SH-SY5Y (cell line): Measurements from ENCODE around the gene TMEM184A.

ENCODE experiments used
- GATA2 ChIP-seq: IDR thresholded peaks from 2 replicates; pipeline ENCODE4 v1.6.1; 2011; ENCODE audit warnings: mild to moderate bottlenecking, low read depth, low read length
- GATA3 ChIP-seq: IDR thresholded peaks from 2 replicates; pipeline ENCODE4 v1.6.1; 2011; ENCODE audit warnings: low read depth, mild to moderate bottlenecking, low read length, moderate library complexity

Gene TMEM184A

GRCh38 chr7:1595027-1595426 is 39.0 kb upstream of the TMEM184A start:
- TF ChIP-seq GATA3: no peak
- no peak for TF ChIP-seq GATA2

DNA sequence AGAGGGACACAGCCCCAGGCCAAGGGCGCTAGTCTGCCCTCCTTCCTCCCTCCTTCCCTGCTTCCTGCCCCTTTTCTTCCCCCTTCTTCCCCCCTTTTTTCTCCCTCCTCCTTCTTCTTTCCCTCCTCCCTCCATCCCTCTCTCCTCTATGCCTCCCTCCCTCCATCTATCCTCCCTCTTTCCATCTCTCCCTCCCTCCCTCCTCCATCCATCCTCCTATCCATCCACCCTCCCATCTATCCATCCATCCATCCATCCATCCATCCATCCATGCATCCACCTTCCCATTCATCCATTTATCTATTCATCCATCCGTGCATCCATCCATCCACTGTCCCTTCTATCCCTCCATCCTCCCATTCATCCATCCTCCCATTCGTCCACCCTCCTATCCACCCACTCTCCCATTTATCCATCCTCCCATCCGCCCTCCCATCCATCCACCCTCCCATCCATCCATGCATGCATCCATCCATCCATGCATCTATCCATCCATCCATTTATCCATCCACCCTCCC is 38.0 kb upstream of the TMEM184A start:
- no peak for TF ChIP-seq GATA2
- no peak for TF ChIP-seq GATA3

DNA sequence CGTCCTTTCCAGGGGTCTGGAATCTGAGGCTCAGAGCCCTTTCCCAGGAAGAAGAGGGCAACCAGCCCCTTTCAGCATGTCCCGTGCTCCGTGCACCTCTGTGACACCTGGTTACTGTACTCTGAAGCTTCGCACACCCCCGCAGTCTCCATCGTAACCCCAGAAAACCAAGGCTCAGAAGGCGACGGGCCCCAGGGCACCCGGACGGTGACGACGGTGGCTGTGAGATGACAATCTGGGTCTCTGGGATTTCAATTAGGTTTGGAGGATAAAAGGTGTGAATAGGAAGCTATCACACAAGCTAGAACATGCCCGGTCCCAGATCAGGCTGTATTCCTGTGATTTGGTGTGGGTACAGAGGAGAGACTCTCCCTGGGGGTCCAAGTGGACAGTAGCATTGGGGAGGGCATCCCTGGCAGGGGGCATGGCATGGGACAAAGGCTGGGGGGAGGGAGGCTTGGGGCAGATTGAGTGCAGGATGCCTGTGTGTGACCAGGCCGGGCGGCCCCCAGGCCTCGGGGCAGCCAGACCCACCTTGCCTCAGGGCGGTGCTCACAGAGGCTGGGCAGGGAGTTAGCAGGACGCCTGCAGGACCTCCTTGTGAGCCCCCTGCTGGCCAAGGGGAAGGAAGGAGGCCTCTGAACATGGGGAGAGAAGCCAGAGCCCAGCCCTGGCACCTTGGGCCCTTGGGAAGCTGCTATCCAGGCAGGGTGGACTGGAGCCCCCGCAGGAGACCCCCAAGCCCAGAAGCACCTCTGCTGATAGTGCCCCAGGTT is 37.3 kb upstream of the TMEM184A start:
- TF ChIP-seq GATA2 (peak; percentile 90), GATA3 (no peak)

DNA sequence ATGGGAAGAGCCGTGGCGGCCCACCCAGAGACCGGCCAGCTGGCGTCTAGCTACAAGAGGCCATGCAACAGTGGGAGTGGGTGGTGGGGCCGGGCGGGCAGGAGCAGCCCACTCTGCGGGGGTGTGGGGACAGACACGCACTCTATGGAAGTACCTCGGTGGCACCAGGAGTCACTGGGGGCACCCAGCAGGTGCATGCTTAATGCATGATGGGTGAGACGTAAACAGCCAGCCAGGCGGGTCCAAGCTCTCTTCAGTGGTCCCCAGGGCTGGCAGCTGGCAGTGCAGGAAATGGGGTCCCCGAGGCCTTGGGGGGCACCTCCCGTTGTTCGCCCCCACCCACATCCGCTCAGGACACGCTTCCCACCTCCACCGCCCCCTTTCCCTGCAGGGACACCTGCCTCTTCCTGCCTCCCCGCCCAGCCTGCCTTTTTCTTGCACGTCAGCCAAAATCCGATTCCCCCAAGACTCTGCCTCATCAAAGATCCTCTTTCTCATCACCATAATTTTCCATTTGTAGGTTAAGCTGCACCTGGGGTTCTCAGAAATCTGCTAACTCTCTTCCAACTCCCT is 36.4 kb upstream of the TMEM184A start:
- TF ChIP-seq GATA3 (no peak), GATA2 (no peak)

GRCh38 chr7:1591876-1592275 is 35.9 kb upstream of the TMEM184A start:
- TF ChIP-seq GATA2: no peak
- no peak for TF ChIP-seq GATA3

DNA sequence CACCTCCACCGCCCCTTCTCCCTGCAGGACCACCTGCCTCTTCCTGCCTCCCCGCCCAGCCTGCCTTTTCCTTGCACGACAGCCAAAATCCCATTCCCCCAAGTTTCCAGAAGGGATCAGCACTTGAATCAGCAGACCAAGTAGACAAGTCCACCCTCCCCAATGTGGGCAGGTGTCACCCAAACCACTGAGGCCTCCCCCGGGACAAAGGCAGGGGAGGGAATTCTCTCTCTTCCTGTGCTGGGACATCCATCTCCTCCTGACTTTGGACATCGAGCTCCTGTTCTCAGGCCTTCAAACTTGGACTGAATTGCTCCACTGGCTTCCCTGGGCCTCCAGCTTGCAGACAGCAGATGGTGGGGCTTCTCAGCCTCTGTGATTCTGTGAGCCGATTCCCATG is 35.4 kb upstream of the TMEM184A start:
- TF ChIP-seq GATA3 (no peak), GATA2 (no peak)

GRCh38 chr7:1590887-1591286 is 34.9 kb upstream of the TMEM184A start:
- TF ChIP-seq GATA2: no peak
- TF ChIP-seq GATA3: no peak

DNA sequence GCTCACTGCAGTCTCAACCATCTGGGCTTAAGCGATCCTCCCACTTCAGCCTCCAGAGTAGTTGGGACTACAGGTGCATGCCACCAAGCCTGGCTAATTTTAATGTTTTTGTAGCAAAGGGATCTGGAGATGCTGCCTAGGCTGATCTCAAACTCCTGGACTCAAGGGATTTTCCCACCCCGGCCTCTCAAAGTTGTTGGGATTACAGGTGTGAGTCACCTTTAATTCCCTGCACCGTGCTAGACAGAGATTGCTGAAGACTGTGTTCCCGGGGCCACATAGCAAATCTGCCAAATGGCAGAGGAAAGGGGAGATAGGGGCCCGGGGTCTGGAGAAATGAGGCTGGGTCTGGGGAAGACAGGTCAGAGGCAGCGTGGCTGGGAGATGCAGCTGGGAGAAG is 34.5 kb upstream of the TMEM184A start:
- no peak for TF ChIP-seq GATA3
- TF ChIP-seq GATA2: no peak

DNA sequence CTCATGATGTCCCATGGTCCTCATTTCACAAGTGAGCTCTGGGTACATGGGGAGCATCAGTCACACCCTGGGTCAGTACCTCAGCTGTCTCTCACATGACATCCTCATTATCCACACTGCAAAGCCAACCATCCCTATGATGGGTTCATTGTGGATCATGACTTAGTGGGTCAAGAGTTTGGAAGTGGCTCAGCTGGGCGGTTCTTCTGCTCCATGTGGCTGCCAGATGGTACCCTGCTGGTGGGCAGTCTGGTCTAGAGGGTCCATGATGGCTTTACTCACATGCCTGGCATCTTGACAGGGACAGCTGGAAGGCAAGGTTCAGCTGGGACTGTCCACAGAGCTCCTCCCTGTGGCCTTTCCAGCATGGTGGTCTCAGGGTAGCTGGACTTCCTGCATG is 33.0 kb upstream of the TMEM184A start:
- no peak for TF ChIP-seq GATA3
- no peak for TF ChIP-seq GATA2

- TF ChIP-seq GATA3: no peak
- TF ChIP-seq GATA2: no peak
These were observed 31.7 kb upstream of the TMEM184A start for GRCh38 chr7:1587738-1588137.

- TF ChIP-seq GATA2 (peak; percentile 30; the same call in 1 of the 2 replicates), GATA3 (no peak)
These were observed 31.1 kb upstream of the TMEM184A start for GRCh38 chr7:1586827-1587705.

DNA sequence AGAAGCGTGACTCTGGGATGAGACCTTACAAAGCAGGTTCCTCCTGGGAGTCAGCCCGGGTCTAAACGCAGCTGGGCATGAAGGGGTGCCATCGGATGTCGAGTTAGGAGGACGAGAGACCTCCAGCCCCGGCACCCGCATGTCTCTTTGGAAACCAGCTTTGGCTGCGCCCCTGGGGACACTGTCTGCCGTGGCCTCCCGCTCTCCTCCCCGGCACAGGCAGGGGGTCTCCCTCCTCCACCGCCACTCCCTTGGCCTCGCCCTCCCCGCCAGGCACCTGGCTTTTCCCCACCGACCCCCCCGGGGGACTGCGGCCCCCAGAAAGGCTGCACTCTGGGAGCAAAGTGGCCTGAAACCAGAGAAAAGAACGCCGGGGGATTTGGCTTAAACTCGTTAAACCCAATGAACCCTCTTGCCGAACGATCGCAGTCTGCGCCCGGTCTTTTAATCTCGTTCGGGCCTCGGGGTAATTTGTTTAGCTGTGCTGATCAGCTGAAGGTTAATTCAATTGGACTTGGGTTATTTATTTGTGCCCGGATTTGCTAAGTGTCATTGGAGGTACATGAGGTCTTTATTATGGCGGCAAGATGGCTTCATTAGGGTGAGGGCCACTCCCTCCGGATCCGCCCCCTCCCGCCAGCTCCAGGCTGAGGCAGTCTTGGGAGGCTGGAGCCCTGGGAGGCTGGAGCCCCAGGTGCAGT is 30.3 kb upstream of the TMEM184A start:
- TF ChIP-seq GATA2: peak; percentile 66
- no peak for TF ChIP-seq GATA3

- TF ChIP-seq GATA2: no peak
- TF ChIP-seq GATA3: no peak
These were observed 29.4 kb upstream of the TMEM184A start for GRCh38 chr7:1585142-1585981.
